AG08395 (cell line): ENCODE results near the gene MACROD2.
"Not testable (repeated sequence)": the region's sequence is repeated elsewhere in the genome, so short reads cannot be mapped to it uniquely, and the experiment has no call there.

ENCODE experiments used
- DNase-seq: peaks from one replicate; pipeline ENCODE4 v3.0.0; 2012; ENCODE audit warnings: mixed read lengths, low spot score

MACROD2 gene

GRCh38 chr20:15346657-15347280, 1351.5 kb downstream of the MACROD2 start:
- DNase-seq, result no peak

- peak; percentile 18 for DNase-seq
Observed at GRCh38 chr20:15359056-15359455, 1363.7 kb downstream of the MACROD2 start.

- DNase-seq, result no peak
Observed at GRCh38 chr20:15362849-15363248, 1367.5 kb downstream of the MACROD2 start.

GRCh38 chr20:15364781-15365180, 1369.5 kb downstream of the MACROD2 start:
- no peak for DNase-seq

- no peak for DNase-seq
Observed at GRCh38 chr20:15370370-15370769, 1375.1 kb downstream of the MACROD2 start.

GRCh38 chr20:15374682-15375081, 1379.4 kb downstream of the MACROD2 start:
- no peak for DNase-seq

GRCh38 chr20:15375836-15376235, 1380.5 kb downstream of the MACROD2 start:
- no peak for DNase-seq

GRCh38 chr20:15377603-15378002, 1382.3 kb downstream of the MACROD2 start:
- not testable (repeated sequence) for DNase-seq

- DNase-seq, result no peak
Observed at GRCh38 chr20:15378151-15378550, 1382.8 kb downstream of the MACROD2 start.

GRCh38 chr20:15379681-15380296, 1384.5 kb downstream of the MACROD2 start:
- DNase-seq, result no peak

- no peak for DNase-seq
Observed at GRCh38 chr20:15380770-15381169, 1385.5 kb downstream of the MACROD2 start.

GRCh38 chr20:15387228-15387627, 1391.9 kb downstream of the MACROD2 start:
- DNase-seq, result no peak

- DNase-seq, result no peak
Observed at GRCh38 chr20:15395457-15395856, 1400.1 kb downstream of the MACROD2 start.

- DNase-seq, result no peak
Observed at GRCh38 chr20:15396026-15396425, 1400.7 kb downstream of the MACROD2 start.

GRCh38 chr20:15396900-15397299, 1401.6 kb downstream of the MACROD2 start:
- DNase-seq, result no peak

- no peak for DNase-seq
Observed at GRCh38 chr20:15399781-15400180, 1404.5 kb downstream of the MACROD2 start.

GRCh38 chr20:15406072-15406471, 1410.8 kb downstream of the MACROD2 start:
- DNase-seq, result no peak

GRCh38 chr20:15411781-15412180, 1416.5 kb downstream of the MACROD2 start:
- DNase-seq, result no peak

GRCh38 chr20:15415908-15416307, 1420.6 kb downstream of the MACROD2 start:
- no peak for DNase-seq

GRCh38 chr20:15419856-15420255, 1424.5 kb downstream of the MACROD2 start:
- no peak for DNase-seq

- DNase-seq, result no peak
Observed at GRCh38 chr20:15422966-15423365, 1427.7 kb downstream of the MACROD2 start.

- DNase-seq, result no peak
Observed at GRCh38 chr20:15439551-15439950, 1444.2 kb downstream of the MACROD2 start.

GRCh38 chr20:15440049-15440820, 1444.9 kb downstream of the MACROD2 start:
- no peak for DNase-seq
